Esophagus squamous epithelium (tissue), 5 donors: ENCODE measurements around the gene IRS4. TPM values are rescaled to one million over a fixed set of nuclear protein-coding genes. Genes with fewer than 3 reads are reported as not detected.

Source experiments
- DNase-seq: peaks from one replicate; lab custom pipeline; 2025; lab: John Stamatoyannopoulos, UW
- H3K27ac ChIP-seq, 4 donors: fragments of 200-600 bp; sonication (generic); one replicate each; pipeline ENCODE4 v1.5.1; 2016 to 2019; ENCODE audit warnings: mild to moderate bottlenecking in 1 of 4
- H3K27me3 ChIP-seq, 4 donors: fragments of 200-600 bp; sonication (generic); 1 replicate in 3 of 4; 2 replicates in 1 of 4; pipeline versions ENCODE4 v1.5.1 to v1.6.0; 2017 to 2021; ENCODE audit warnings: antibody characterized with exemption in 1 of 4
- H3K36me3 ChIP-seq, 3 donors: fragments of 200-600 bp; sonication (generic); one replicate each; pipeline ENCODE4 v1.5.1; 2016 to 2019
- H3K4me1 ChIP-seq, 3 donors: fragments of 200-600 bp; sonication (generic); one replicate each; pipeline ENCODE4 v1.5.1; 2017 to 2019
- H3K4me3 ChIP-seq, 4 donors: fragments of 200-600 bp; sonication (generic); 1 replicate in 3 of 4; 2 replicates in 1 of 4; pipeline ENCODE4 v1.5.1; 2016 to 2019; ENCODE audit warnings: mild to moderate bottlenecking in 2 of 4, moderate library complexity in 1 of 4
- H3K9me3 ChIP-seq, 3 donors: fragments of 200-600 bp; sonication (generic); one replicate each; pipeline ENCODE4 v1.5.1; 2016 to 2019
- POLR2A ChIP-seq, 4 donors: fragments of 450-650 bp; IDR thresholded peaks; one replicate each; pipeline ENCODE4 v1.6.1; 2017; ENCODE audit warnings: antibody characterized with exemption in 4 of 4, mild to moderate bottlenecking in 4 of 4, moderate library complexity in 3 of 4
- WGBS, 2 donors: methylation state at CpG; one replicate each; pipeline ENCODE4 v1.1.5; 2018; 5-methylcytosine and 5-hydroxymethylcytosine counted together
- intact Hi-C: fragments of 100-400 bp; cut with DNase I; formaldehyde crosslinking; loops from one replicate; pipeline ENCODE4 v1.15.0; 2022
- total RNA-seq, 4 donors: library from RNA; depleted of rRNA; stranded (reverse); fragments of >200 nt; gene quantifications; one replicate each; pipeline ENCODE4 v1.1.0, GENCODE V29; 2016
- TF ChIP-seq, protein P1 (sequence below), 6 experiments: fragments of 450-650 bp in 4 of 6; fragments of 200-600 bp in 2 of 6; sonication (generic) in 2 of 6; IDR thresholded peaks; one replicate each; pipeline ENCODE4 v1.5.1; 2016 to 2019; ENCODE audit warnings: antibody characterized with exemption in 6 of 6, mild to moderate bottlenecking in 4 of 6, moderate library complexity in 4 of 6
- donor health status: DM: yes; HTN: yes; CAD: no.

The IRS4 gene
- total RNA-seq, 4 donors from 2014 or later, result not detected

DNA sequence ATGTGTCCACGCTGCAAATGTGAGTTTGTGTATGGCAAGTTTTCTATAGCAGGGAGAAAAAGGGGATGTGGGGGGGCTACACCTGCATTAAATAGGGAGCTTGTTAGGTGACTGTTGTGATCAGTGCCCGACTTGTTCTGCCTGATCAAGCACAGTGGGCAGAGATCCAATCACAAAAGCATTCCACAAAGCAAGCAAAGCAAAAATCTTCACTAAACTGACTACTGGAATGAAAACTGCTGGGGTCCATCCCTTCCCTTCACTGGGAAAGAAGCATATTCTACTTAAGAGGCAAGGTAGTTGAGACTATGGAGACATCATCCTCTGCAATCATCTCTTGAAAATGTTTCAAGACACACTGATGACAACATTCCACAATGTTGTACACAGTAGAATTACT lies 5.2 kb downstream of the IRS4 start:
- intact Hi-C loops, result no loop called here
- 10 to 28% methylated on average over 2 of the region's 2 CpGs for WGBS, 2 donors
- peaks cover 0 to 69% (median 15%) of the 10 kb centered on the region in 4 donors for H3K27me3 ChIP-seq
- H3K9me3 ChIP-seq, result no peaks in the 10 kb centered on the region
- peaks cover 0 to 12% (median 3%) of the 10 kb centered on the region in 3 donors for H3K4me1 ChIP-seq
- TF ChIP-seq, protein P1, sequence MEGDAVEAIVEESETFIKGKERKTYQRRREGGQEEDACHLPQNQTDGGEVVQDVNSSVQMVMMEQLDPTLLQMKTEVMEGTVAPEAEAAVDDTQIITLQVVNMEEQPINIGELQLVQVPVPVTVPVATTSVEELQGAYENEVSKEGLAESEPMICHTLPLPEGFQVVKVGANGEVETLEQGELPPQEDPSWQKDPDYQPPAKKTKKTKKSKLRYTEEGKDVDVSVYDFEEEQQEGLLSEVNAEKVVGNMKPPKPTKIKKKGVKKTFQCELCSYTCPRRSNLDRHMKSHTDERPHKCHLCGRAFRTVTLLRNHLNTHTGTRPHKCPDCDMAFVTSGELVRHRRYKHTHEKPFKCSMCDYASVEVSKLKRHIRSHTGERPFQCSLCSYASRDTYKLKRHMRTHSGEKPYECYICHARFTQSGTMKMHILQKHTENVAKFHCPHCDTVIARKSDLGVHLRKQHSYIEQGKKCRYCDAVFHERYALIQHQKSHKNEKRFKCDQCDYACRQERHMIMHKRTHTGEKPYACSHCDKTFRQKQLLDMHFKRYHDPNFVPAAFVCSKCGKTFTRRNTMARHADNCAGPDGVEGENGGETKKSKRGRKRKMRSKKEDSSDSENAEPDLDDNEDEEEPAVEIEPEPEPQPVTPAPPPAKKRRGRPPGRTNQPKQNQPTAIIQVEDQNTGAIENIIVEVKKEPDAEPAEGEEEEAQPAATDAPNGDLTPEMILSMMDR (IDR thresholded peaks at IDR 0.05), result no peak
- no peak for TF ChIP-seq POLR2A (IDR thresholded peaks at IDR 0.05)
- no peak overlapping the region for H3K4me3 ChIP-seq
- H3K27ac ChIP-seq, result no peak overlapping the region
- no peak for DNase-seq
- H3K36me3 ChIP-seq, result no peaks in the 10 kb centered on the region

DNA sequence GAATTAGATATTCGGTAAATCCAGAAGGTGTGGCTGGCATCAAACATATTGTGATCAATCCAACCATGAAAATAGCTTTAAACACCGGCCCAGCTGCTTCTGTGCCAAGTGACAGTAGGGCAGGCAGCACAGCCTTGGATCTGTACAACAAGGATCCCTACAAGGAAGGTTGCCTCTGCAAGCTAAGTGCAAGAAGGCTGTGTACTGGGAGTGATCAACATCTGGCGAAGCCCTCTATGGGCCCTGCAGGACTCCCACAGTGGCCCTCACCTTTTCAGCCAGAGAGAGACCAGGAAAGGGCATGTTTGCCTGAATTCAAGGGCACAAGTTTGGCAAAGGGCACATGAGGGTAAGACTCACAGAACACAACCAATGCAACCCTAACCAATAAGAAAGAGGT lies 9.6 kb downstream of the IRS4 start:
- TF ChIP-seq, protein P1 (IDR thresholded peaks at IDR 0.05), result no peak
- no peak for TF ChIP-seq POLR2A (IDR thresholded peaks at IDR 0.05)
- intact Hi-C loops, result no loop called here
- Histone ChIP-seq H3K36me3 (no peaks in the 10 kb centered on the region), H3K9me3 (no peaks in the 10 kb centered on the region), H3K27ac (no peak overlapping the region), H3K4me1 (no peaks in the 10 kb centered on the region), H3K27me3 (peaks cover 0 to 25% (median 5%) of the 10 kb centered on the region in 4 donors), H3K4me3 (no peak overlapping the region)
- DNase-seq, result no peak
- WGBS, 2 donors, result 18 to 31% methylated on average over 1 to 2 of the region's 3 CpGs

DNA sequence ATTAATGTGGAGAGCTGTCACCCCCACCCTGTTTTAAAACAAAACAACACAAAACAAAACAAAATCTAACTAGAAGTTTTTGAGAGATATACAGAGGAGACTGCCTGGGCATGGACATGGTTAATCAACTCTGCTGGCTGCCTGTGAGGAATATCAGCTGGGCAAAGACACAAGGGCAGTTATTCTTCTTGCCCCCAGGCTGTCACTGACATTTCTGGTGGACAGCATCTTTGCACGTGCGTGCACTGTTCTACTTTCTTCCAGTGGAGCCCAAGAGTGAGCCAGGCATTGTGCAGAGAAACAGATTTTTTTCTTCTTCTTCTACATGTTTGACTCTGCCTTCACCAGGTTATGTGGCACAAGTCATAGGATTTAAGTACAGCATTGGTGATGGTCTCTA lies 13.8 kb downstream of the IRS4 start:
- no peaks in the 10 kb centered on the region for H3K9me3 ChIP-seq
- no peaks in the 10 kb centered on the region for H3K36me3 ChIP-seq
- intact Hi-C loops, result no loop called here
- no peaks in the 10 kb centered on the region for H3K27me3 ChIP-seq
- 58 to 65% methylated on average over 2 of the region's 2 CpGs for WGBS, 2 donors
- no peak for TF ChIP-seq POLR2A (IDR thresholded peaks at IDR 0.05)
- TF ChIP-seq, protein P1 (IDR thresholded peaks at IDR 0.05), result no peak
- DNase-seq, result no peak
- no peak overlapping the region for H3K27ac ChIP-seq
- no peak overlapping the region for H3K4me3 ChIP-seq
- no peaks in the 10 kb centered on the region for H3K4me1 ChIP-seq

DNA sequence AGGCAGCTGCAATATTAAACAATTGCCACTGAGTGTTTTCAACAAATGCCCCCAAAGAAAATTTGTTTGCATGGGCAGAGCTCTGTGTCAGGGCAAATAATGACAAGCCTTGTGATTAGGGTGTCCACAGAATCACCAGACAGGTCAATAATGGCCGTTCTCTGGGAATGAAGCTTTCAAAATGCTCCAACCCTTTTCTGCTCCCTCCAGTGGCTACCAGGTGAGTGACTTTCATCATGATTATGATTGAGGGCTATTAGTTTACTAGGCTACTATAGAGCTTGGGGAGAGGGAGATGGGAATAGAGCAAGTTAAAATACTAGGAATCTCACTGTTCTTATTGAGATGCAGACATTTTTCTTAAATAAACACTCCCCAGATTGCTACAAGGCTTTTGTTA lies 23.5 kb downstream of the IRS4 start:
- Histone ChIP-seq H3K27ac (no peak overlapping the region), H3K36me3 (no peaks in the 10 kb centered on the region), H3K27me3 (peaks cover 0 to 2% (median 0%) of the 10 kb centered on the region in 4 donors), H3K4me3 (no peak overlapping the region), H3K4me1 (no peaks in the 10 kb centered on the region), H3K9me3 (peaks cover 0 to 4% (median 0%) of the 10 kb centered on the region in 3 donors)
- 29 to 62% methylated on average over 1 of the region's 1 CpG for WGBS, 2 donors
- TF ChIP-seq, protein P1 (IDR thresholded peaks at IDR 0.05), result no peak
- intact Hi-C loops, result no loop called here
- DNase-seq, result no peak

DNA sequence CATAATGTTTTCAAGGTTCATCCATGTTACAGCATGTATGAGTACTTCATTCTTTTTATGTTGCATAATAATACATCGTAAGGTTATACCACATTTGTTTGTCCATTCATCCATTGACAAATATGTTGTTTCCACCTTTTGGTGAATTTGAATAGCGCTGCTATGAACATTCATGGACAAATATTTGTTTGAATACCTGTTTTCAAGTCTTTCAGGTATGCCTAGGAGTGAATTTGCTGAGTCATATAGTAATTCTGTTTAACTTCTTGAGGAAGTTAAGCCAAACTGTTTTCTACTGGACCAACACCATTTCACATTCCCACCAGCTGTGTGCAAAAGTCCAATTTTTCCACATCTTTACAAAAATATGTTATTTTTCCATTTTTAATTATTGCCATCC lies 31.5 kb downstream of the IRS4 start:
- no peak for DNase-seq
- no peaks in the 10 kb centered on the region for H3K27me3 ChIP-seq
- 46 to 64% methylated on average over 2 of the region's 2 CpGs for WGBS, 2 donors
- H3K4me3 ChIP-seq, result no peak overlapping the region
- no peak for TF ChIP-seq POLR2A (IDR thresholded peaks at IDR 0.05)
- TF ChIP-seq, protein P1 (IDR thresholded peaks at IDR 0.05), result no peak
- no peaks in the 10 kb centered on the region for H3K36me3 ChIP-seq
- H3K9me3 ChIP-seq, result no peaks in the 10 kb centered on the region
- no peak overlapping the region for H3K27ac ChIP-seq
- intact Hi-C loops, result no loop called here
- no peaks in the 10 kb centered on the region for H3K4me1 ChIP-seq
